HG02588 (cell line): ENCODE data around the gene TMEM178B.

Experiments used
- ATAC-seq: cut with Tn5 transposase; IDR thresholded peaks from one replicate; pipeline ENCODE4 v1.9.1; 2021; ENCODE audit warnings: mild to moderate bottlenecking, moderate library complexity; ENCODE audit not compliant: unreplicated experiment

TMEM178B gene

GRCh38 chr7:141456711-141457110 is 382.8 kb downstream of the TMEM178B start:
- no peak for ATAC-seq

- no peak for ATAC-seq
Measured at GRCh38 chr7:141460781-141461715, 387.2 kb downstream of the TMEM178B start.

GRCh38 chr7:141461924-141462323 is 388.1 kb downstream of the TMEM178B start:
- no peak for ATAC-seq

GRCh38 chr7:141462958-141463357 is 389.1 kb downstream of the TMEM178B start:
- ATAC-seq: no peak

- ATAC-seq: no peak
Measured at GRCh38 chr7:141463986-141464385, 390.1 kb downstream of the TMEM178B start.

- no peak for ATAC-seq
Measured at GRCh38 chr7:141464551-141464950, 390.7 kb downstream of the TMEM178B start.

- no peak for ATAC-seq
Measured at GRCh38 chr7:141466151-141466904, 392.5 kb downstream of the TMEM178B start.

- no peak for ATAC-seq
Measured at GRCh38 chr7:141468341-141468740, 394.5 kb downstream of the TMEM178B start.

GRCh38 chr7:141475679-141476078 is 401.8 kb downstream of the TMEM178B start:
- ATAC-seq: no peak

- ATAC-seq: no peak
Measured at GRCh38 chr7:141477865-141478264, 404.0 kb downstream of the TMEM178B start.

GRCh38 chr7:141478845-141479244 is 405.0 kb downstream of the TMEM178B start:
- no peak for ATAC-seq

GRCh38 chr7:141480953-141481352 is 407.1 kb downstream of the TMEM178B start:
- no peak for ATAC-seq

- no peak for ATAC-seq
Measured at GRCh38 chr7:141481971-141482370, 408.1 kb downstream of the TMEM178B start.

- ATAC-seq: no peak
Measured at GRCh38 chr7:141483044-141483443, 409.2 kb downstream of the TMEM178B start.

GRCh38 chr7:141484907-141485306 is 411.0 kb downstream of the TMEM178B start:
- no peak for ATAC-seq

GRCh38 chr7:141486959-141487358 is 413.1 kb downstream of the TMEM178B start:
- no peak for ATAC-seq

GRCh38 chr7:141490474-141490873 is 416.6 kb downstream of the TMEM178B start:
- ATAC-seq: no peak

GRCh38 chr7:141495057-141495456 is 421.2 kb downstream of the TMEM178B start:
- no peak for ATAC-seq

GRCh38 chr7:141497391-141497790 is 423.5 kb downstream of the TMEM178B start:
- no peak for ATAC-seq

GRCh38 chr7:141500608-141501007 is 426.7 kb downstream of the TMEM178B start:
- no peak for ATAC-seq

- ATAC-seq: no peak
Measured at GRCh38 chr7:141501451-141501850, 427.6 kb downstream of the TMEM178B start.

- no peak for ATAC-seq
Measured at GRCh38 chr7:141511316-141511675, 437.4 kb downstream of the TMEM178B start.
